NCI-H82 treated with DMSO at 0.1 percent for 48 hours (cell line): ENCODE data around the gene YWHAB.
A peak's percentile ranks its signal among the peaks of the same experiment; 100 is the strongest.
"Not testable (repeated sequence)": the region's sequence is repeated elsewhere in the genome, so short reads cannot be mapped to it uniquely, and the experiment has no call there.

ENCODE experiments used
- DNase-seq: peaks from one replicate; lab custom pipeline; 2025; ENCODE audit not compliant: unreplicated experiment; lab: John Stamatoyannopoulos, UW

YWHAB gene

DNA sequence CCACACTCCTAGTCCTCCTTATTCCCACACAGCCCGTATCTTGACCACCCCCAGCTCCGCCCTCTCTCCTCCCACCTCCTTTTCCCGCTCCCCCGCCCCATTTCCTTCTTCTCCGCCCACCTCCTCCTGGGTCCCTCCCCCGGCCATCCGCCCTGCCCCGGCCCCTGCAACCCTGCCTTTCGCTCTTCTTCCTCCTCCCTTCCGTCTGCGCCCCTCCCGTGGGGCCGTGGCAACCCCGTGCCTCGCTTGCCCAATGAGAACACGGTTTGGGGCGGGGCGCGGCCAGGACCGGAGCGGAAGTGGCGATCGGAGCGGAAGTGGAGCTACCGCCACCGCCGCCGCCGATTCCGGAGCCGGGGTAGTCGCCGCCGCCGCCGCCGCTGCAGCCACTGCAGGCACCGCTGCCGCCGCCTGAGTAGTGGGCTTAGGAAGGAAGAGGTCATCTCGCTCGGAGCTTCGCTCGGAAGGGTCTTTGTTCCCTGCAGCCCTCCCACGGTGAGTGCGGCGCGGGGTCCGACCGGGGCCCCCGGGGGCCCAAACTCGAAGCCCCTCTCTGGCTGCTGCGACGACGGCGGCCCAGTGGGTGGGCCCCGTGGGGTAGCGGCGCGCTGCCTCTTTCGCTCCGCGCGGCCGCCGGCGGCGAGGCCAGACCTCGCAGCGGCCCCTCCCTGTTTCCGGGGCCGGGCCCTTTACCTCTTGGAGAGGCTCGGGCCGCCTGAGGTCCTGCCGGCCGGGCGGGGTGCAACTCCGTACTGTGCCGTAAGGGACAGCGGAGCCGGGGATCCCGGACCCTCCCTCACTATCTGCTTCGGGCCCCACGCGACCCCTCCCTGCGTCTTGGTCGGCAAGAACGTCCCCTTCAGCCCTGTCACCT is at the start of gene YWHAB:
Gene YWHAB, plus strand, starts transcription at position 314 of the 874 bp plus-strand sequence. CDS start 15,829 bp downstream, outside the sequence.
- peak; percentile 98 for DNase-seq

- no peak for DNase-seq
These were observed 48.8 kb upstream of the YWHAB start for GRCh38 chr20:44836601-44837120.

DNA sequence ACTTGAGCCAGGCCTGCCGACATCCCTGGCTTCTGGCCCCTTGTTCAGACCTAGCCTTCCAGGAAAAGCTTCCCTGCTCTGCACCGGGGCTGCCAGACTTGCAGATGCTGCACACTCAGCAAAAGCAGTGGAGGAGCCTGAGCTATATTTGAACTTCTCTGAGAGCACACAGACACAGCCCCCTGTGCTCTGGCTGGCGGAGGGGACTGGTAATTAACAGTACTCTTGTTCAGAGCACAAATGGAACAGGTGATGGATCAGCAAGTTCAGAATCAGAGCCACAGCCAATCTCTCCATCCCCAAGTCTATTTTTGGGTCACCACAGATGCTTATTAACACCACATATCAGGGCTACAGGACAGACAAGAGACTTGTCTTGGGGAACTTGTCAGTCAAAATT is 47.6 kb upstream of the YWHAB start:
- DNase-seq: no peak

DNA sequence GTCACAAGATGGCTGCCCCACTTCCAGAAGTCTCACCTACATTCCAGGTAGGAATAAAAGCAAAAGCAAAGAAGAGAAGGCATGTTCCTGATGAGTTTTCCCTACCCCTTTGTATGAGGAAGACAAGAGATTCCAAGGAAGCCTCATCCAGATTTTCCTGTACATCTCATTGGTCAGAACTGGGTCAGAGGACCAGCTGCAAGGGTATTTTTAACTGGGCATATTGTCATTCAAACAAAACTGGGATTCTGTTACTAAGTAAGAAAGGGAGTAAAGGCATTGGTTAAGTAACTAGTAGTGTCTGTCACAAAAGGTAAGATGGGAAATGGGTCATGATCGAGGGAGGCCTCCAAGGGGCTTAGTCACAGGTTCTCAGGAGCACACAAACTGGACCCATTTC is 47.0 kb upstream of the YWHAB start:
- DNase-seq: no peak

- no peak for DNase-seq
These were observed 46.0 kb upstream of the YWHAB start for GRCh38 chr20:44839481-44839880.

DNA sequence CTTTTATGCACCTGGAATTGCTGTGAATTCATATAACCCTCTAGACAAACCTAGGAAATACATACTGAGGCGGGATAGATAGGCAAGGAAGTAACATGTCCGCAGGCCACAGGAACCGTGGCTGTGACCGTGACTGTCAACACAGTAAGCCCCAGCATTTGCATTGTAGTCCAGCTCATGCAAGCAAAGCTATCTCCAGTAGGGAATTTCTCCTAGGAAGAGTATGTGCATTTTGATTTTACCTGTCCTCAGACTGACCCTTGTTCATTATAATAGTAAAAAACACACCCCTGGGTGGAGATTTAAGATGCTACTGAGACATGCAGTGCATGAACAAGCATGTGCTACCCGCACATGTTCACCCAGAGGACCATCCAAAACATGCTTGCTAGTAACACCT is 44.7 kb upstream of the YWHAB start:
- no peak for DNase-seq

DNA sequence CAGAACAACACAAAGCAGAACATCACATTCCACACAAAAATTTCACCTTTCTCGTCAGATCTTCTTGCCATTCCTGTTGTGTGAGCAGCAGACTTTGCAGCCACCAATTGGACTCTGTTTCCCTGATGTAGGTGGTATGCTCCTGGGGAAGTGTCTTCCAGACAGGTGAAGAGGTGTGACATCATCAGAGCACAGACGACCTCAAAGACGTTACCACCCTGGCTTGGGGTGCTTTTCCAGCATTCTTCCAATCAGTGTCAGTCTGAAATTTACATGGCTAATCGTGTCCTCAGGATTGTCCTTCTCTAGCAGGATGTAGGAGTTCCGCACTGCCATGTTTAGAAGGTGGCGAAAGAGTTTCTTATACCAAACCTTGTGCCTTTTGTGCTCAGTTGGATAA is 43.5 kb upstream of the YWHAB start:
- DNase-seq: no peak

GRCh38 chr20:44843876-44844275 is 41.6 kb upstream of the YWHAB start:
- DNase-seq: no peak

DNA sequence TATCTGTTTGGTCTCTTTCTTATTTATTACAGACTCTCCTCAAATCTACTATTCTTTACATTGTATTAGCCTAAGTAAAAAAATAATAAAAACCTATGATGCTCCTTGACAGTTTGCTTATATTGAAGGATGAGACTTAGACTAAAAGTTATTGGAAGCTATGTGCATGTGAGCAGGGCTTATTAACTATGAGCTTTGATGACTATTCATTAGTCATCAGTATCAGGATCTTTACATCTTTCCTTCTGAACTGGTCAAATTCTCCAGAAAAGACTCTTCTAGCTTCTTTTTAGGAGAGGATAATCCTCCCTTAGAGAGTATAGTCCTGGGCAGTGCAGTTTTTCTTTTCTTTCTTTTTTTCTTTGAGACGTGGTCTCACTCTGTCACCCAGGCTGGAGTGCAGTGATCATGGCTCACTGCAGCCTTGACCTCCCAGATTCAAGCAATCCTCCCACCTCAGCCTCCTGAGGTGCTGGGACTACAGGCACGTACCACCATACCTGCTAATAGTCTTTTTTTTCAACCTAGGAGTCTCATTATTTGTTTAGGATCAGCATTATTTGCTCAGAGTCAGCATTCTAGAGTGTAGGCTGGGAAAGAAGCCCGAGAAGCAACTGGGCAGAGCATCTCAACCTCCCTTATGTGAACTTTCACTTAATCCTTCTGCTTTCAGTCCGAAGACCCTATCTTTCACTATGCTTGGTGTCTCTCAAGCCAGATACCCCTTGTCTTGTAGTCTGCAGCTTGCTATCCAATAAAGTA is 37.1 kb upstream of the YWHAB start:
- DNase-seq: no peak

DNA sequence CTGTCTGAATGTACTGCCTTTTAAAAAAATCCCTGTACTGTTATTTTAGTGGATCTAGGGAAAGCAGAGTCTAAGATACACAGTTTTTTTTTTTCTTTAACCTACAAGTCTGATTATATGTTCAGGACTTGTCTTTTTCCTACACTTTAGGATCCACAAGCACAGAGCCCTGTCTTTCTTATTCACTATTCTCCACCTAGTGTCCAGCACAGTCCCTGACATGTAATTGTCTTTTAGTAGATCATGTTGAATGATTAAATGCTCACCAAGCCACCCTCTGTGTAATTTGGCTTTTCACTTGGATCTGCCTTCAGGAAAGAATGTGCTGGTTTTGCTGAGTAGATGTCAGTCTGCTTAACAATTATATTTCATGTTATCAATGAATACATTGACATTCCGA is 35.8 kb upstream of the YWHAB start:
- DNase-seq: no peak

DNA sequence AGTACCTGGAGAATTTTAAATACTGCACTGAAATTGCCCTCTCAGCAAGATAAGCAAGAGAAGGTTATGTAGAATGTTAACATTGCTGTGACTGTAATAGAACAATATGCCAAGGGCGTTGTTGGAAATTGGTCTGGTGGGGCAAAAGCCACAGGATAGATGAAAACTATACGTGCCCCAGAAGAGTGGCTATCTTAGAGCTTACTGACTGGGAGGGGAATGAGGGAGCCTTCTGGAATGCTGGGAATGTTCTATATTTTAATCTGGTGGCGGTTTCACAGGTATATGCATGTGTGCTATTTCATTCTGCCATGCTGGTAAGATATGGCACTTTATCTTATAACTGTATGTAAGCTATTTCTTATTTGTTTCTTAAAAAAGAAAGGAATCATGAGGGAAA is 35.2 kb upstream of the YWHAB start:
- DNase-seq: no peak

DNA sequence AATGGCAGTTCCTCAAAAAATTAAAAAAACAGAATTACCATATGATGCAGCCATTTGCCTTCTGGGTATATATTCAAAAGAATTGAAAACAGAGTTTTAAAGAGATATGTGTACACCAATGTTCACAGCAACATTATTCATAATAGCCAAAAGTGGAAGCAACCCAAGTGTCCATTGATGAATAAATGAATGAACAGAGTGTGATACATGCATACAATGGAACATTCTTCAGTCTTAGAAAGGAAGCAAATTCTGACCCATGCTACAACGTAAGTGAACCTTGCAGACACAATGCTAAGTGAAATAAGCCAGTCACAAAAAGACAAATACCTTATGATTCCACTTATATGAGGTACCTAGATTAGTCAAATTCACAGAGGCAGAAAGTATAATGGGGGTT is 34.7 kb upstream of the YWHAB start:
- no peak for DNase-seq

DNA sequence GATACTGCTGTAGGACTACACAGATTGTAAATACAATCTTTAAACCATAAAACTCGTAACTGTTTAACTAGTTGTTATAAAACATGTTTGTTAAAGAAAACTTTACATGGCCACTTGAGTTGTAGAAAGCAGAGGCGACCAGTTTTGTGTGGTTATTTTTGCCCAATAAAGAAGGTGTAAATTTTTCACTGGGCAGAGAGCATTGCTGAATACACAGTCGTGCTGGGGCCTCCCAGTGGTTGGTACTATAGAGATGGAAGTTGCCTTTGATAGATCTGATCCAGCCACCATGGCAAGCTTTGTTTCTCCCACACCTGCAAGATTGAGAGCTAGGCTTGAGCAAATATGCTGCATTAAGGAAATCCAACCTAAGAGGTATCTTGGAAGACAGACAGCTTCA is 34.0 kb upstream of the YWHAB start:
- DNase-seq: no peak

GRCh38 chr20:44856442-44856841 is 29.1 kb upstream of the YWHAB start:
- no peak for DNase-seq

DNA sequence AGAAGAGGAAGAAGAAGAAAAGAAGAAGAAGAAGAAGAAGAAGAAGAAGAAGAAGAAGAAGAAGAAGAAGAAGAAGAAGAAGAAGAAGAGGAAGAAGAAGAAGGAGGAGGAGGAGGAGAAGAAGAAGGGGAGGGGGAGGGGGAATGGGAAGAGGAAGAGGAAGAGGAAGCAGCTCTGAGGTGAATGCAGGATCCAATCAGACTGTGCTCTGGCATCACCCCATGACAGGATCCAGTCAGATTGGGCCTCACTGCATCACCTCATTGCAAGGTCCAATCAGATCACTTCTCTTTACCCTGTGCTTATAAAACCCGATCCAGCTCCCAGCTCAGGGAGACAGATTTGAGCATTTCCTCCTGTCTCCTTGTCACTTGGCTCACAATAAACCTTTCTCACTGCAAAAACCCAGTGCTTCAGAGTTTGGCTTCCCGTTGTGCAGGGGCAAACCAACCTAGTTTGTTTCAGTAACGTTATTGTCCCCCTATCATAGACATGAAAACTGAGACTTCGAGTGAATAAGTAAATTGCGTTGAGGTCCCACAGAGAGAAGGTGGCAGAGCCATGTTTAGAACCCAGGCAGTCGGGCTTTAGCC is 28.6 kb upstream of the YWHAB start:
- no peak for DNase-seq

DNA sequence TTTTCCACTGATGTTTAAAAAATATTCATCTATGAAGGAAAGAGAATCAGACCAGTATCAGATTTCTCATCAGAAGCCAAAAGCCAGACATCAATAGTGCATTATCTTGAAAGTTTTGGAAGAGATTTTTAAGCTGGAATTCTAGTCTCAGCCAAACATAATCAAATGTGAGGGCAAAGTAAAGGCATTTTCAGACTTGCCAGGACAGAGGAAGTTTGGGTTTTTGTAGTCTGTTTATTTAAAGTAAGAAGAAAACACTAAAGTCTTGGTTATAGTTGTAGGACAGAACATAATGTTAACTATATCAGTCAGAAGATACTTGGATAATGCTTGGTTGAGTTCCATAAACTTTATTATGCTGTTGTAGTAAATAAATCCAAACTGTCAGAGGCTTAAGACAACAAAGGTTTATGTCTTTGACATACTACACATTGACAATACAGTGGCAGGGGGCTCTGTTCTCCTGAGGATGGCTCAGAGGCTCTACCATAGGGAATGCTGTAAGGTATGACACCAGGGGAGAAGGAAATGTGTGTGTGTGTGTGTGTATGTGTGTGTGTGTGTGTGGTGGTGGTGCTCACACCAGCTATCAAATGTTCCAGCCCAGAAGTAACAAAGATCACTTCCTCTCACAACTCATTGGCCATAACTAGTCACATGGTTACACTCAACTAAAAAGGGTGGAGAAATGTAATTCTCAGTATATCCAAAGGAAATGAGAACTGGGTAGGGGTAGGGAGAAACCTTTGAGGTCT is 26.7 kb upstream of the YWHAB start:
- DNase-seq: no peak

GRCh38 chr20:44861531-44862006 is 23.9 kb upstream of the YWHAB start:
- DNase-seq: no peak

DNA sequence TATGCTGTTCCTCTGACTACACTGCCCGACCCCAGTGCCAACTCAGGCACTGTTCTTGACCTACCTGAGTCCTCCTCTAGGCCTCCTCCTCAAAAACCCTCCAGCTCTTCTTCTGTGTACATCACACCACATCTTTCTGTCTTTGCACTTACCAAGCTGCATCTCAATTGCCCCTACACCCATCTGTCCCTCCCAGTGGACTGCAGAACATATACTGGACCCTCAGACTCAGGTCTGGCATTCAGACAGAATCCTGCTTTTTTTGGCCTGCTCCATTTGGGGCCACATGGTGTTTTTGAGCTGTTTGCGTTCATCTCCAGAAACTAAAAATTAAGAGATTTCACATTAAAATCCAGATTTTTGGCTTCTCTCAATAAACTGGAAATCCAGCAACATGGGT is 23.2 kb upstream of the YWHAB start:
- no peak for DNase-seq

GRCh38 chr20:44863365-44864084 is 22.0 kb upstream of the YWHAB start:
- DNase-seq: not testable (repeated sequence)

GRCh38 chr20:44864493-44864892 is 21.0 kb upstream of the YWHAB start:
- not testable (repeated sequence) for DNase-seq
